ENCODE measurements around the gene ZNF208.

GRCh38 chr19:21908066-21908465 lies 102.7 kb downstream of the ZNF208 start:
- TF ChIP-seq CTCF (IDR thresholded peaks at IDR 0.05; ENCODE audit: low read depth, low read length): no peak
- no peak for TF ChIP-seq POLR2A (IDR thresholded peaks at IDR 0.05; ENCODE audit: extremely low read depth, insufficient read length)
- TF ChIP-seq, protein P1, sequence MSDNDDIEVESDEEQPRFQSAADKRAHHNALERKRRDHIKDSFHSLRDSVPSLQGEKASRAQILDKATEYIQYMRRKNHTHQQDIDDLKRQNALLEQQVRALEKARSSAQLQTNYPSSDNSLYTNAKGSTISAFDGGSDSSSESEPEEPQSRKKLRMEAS (IDR thresholded peaks at IDR 0.05; ENCODE audit: low read depth, low read length): no peak

All from NB4 (cell line).